Measurements from ENCODE around the gene ZNF804A. TPM values are rescaled to one million over a fixed set of nuclear protein-coding genes. Genes with fewer than 3 reads are reported as not detected.

The ZNF804A gene
- total and polyA plus RNA-seq, 4 donors = 0.07 to 0.37 (median 0.13) TPM

DNA sequence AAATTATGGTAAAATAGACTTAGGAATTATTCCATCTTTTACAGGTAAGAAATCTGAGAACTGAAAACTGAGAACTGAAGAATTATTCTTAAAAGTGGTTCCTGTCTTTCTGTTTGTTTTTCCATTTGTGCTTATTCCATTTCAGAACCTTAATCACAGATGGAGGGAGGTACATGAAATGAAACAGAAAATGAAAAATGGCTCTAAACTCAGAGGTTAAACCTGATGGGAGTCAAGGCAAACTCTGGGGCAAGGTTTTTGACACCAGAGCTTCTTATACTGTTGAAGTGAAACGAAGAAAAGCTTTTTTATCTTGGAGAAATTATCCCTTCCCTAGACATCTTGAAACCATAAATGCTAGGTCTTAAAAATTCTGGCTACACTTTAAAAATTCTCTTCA, 182.1 kb downstream of the ZNF804A start:
- H3K27ac ChIP-seq (ENCODE audit: low read depth in 1 of 2, low read length in 2 of 2) = no peak overlapping the region
- no peaks in the 10 kb centered on the region for H3K4me1 ChIP-seq (ENCODE audit: control insufficient read depth in 4 of 4, insufficient read depth in 4 of 4, low read length in 3 of 4)
- no peaks in the 10 kb centered on the region for H3K36me3 ChIP-seq (ENCODE audit: control insufficient read depth in 4 of 4, insufficient read depth in 3 of 4, low read depth in 1 of 4, low read length in 3 of 4)
- DNase-seq (ENCODE audit: low spot score) = no peak
- WGBS = 41% methylated on average over 1 of the region's 1 CpG
- TF ChIP-seq ZBTB33 (IDR thresholded peaks at IDR 0.05) (no peak), FOXA1 (IDR thresholded peaks at IDR 0.05) (no peak), NR2F2 (IDR thresholded peaks at IDR 0.05) (no peak), GABPA (IDR thresholded peaks at IDR 0.05 in 1 of 2, conservative IDR thresholded peaks at IDR 0.05 in 1 of 2) (no peak), HNF4A (conservative IDR thresholded peaks at IDR 0.05) (no peak), HNF4G (IDR thresholded peaks at IDR 0.05) (no peak), CTCF (IDR thresholded peaks at IDR 0.05; ENCODE audit: low read depth, low read length, missing input control) (no peak)
- TF ChIP-seq, protein P1, sequence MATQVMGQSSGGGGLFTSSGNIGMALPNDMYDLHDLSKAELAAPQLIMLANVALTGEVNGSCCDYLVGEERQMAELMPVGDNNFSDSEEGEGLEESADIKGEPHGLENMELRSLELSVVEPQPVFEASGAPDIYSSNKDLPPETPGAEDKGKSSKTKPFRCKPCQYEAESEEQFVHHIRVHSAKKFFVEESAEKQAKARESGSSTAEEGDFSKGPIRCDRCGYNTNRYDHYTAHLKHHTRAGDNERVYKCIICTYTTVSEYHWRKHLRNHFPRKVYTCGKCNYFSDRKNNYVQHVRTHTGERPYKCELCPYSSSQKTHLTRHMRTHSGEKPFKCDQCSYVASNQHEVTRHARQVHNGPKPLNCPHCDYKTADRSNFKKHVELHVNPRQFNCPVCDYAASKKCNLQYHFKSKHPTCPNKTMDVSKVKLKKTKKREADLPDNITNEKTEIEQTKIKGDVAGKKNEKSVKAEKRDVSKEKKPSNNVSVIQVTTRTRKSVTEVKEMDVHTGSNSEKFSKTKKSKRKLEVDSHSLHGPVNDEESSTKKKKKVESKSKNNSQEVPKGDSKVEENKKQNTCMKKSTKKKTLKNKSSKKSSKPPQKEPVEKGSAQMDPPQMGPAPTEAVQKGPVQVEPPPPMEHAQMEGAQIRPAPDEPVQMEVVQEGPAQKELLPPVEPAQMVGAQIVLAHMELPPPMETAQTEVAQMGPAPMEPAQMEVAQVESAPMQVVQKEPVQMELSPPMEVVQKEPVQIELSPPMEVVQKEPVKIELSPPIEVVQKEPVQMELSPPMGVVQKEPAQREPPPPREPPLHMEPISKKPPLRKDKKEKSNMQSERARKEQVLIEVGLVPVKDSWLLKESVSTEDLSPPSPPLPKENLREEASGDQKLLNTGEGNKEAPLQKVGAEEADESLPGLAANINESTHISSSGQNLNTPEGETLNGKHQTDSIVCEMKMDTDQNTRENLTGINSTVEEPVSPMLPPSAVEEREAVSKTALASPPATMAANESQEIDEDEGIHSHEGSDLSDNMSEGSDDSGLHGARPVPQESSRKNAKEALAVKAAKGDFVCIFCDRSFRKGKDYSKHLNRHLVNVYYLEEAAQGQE (IDR thresholded peaks at IDR 0.05) = no peak
- no peaks in the 10 kb centered on the region for H3K27me3 ChIP-seq (ENCODE audit: control insufficient read depth in 4 of 4, insufficient read depth in 4 of 4, low read length in 3 of 4)
- H3K9me3 ChIP-seq (ENCODE audit: control insufficient read depth in 4 of 4, low read length in 3 of 4) = no peaks in the 10 kb centered on the region
- no peak overlapping the region for H3K4me3 ChIP-seq (ENCODE audit: low read depth in 1 of 3, low read length in 3 of 3)
- no peak overlapping the region for H3K9ac ChIP-seq (ENCODE audit: low read depth in 1 of 2, low read length in 2 of 2)

DNA sequence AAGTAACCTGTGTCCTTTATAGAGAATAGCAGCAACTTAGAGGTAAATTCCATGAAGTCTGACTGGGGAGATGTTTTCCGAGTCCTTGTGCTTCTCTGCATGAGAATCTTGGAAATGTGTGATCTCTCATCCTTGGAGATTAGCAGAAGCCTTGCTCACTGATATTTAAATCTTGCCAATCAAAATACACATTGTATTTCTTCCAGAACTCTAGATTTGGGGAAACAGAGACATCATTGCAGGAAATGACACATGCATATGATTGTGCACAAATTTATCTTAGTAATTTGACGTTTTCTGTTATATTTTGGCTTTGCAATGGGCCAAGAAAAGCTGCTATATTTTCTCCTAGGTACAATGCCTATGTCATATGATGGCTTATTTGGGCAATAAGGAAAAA, 182.6 kb downstream of the ZNF804A start:
- no peak overlapping the region for H3K27ac ChIP-seq (ENCODE audit: low read depth in 1 of 2, low read length in 2 of 2)
- H3K36me3 ChIP-seq (ENCODE audit: control insufficient read depth in 4 of 4, insufficient read depth in 3 of 4, low read depth in 1 of 4, low read length in 3 of 4) = no peaks in the 10 kb centered on the region
- no peak overlapping the region for H3K4me3 ChIP-seq (ENCODE audit: low read depth in 1 of 3, low read length in 3 of 3)
- H3K9ac ChIP-seq (ENCODE audit: low read depth in 1 of 2, low read length in 2 of 2) = no peak overlapping the region
- WGBS = 57% methylated on average over 2 of the region's 2 CpGs
- no peaks in the 10 kb centered on the region for H3K4me1 ChIP-seq (ENCODE audit: control insufficient read depth in 4 of 4, insufficient read depth in 4 of 4, low read length in 3 of 4)
- no peaks in the 10 kb centered on the region for H3K27me3 ChIP-seq (ENCODE audit: control insufficient read depth in 4 of 4, insufficient read depth in 4 of 4, low read length in 3 of 4)
- DNase-seq (ENCODE audit: low spot score) = no peak
- H3K9me3 ChIP-seq (ENCODE audit: control insufficient read depth in 4 of 4, low read length in 3 of 4) = no peaks in the 10 kb centered on the region
- TF ChIP-seq JUND (IDR thresholded peaks at IDR 0.05) = no peak
- no peak for TF ChIP-seq RXRA (IDR thresholded peaks at IDR 0.05)
- no peak for TF ChIP-seq NR2F2 (IDR thresholded peaks at IDR 0.05)
- TF ChIP-seq, protein P2, sequence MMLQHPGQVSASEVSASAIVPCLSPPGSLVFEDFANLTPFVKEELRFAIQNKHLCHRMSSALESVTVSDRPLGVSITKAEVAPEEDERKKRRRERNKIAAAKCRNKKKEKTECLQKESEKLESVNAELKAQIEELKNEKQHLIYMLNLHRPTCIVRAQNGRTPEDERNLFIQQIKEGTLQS (IDR thresholded peaks at IDR 0.05) = no peak
- no peak for TF ChIP-seq SP1 (IDR thresholded peaks at IDR 0.05)
- TF ChIP-seq YY1 (IDR thresholded peaks at IDR 0.05) = no peak
- no peak for TF ChIP-seq ZBTB33 (IDR thresholded peaks at IDR 0.05)
- no peak for TF ChIP-seq HNF4G (IDR thresholded peaks at IDR 0.05)
- TF ChIP-seq FOXA1 (IDR thresholded peaks at IDR 0.05) = no peak
- no peak for TF ChIP-seq CTCF (IDR thresholded peaks at IDR 0.05; ENCODE audit: low read depth, low read length, missing input control)
- no peak for TF ChIP-seq FOXA2 (IDR thresholded peaks at IDR 0.05)
- TF ChIP-seq TAF1 (conservative IDR thresholded peaks at IDR 0.05) = no peak
- no peak for TF ChIP-seq HNF4A (conservative IDR thresholded peaks at IDR 0.05)
- TF ChIP-seq, protein P1 (IDR thresholded peaks at IDR 0.05) = no peak
- no peak for TF ChIP-seq RAD21 (IDR thresholded peaks at IDR 0.05)
- TF ChIP-seq GABPA (IDR thresholded peaks at IDR 0.05 in 1 of 2, conservative IDR thresholded peaks at IDR 0.05 in 1 of 2) = no peak

Data from liver (tissue), 9 donors.